Natural killer cell (primary cell): ENCODE results near the gene GJB2. TPM values are rescaled to one million over a fixed set of nuclear protein-coding genes. Genes with fewer than 3 reads are reported as not detected.

Source experiments
- ATAC-seq, 3 donors: fragments of 150-1000 bp in 2 of 3; fragments of 200-7000 bp in 1 of 3; cut with Tn5 transposase; 1 replicate in 1 of 3; 2 replicates in 2 of 3; pipeline ENCODE4 v1.10.0; 2021; ENCODE audit warnings: mild to moderate bottlenecking in 2 of 3, moderate library complexity in 2 of 3
- DNase-seq, 2 donors: peaks; one replicate each; pipeline versions ENCODE4 v3.0.0 to v3.0.0-alpha.2; 2013 to 2021; ENCODE audit warnings: mixed read lengths in 1 of 2
- H3K27ac ChIP-seq: one replicate; pipeline ENCODE4 v1.5.1; 2013; ENCODE audit warnings: mild to moderate bottlenecking, low read length
- H3K27me3 ChIP-seq: one replicate; pipeline ENCODE4 v1.6.1; 2013; ENCODE audit warnings: low read length; ENCODE audit not compliant: control insufficient read depth, insufficient read depth
- H3K36me3 ChIP-seq: one replicate; pipeline ENCODE4 v1.6.1; 2013; ENCODE audit warnings: low read length; ENCODE audit not compliant: control insufficient read depth, insufficient read depth
- H3K4me1 ChIP-seq: one replicate; pipeline ENCODE4 v1.6.1; 2013; ENCODE audit warnings: low read length; ENCODE audit not compliant: control insufficient read depth, insufficient read depth
- H3K4me3 ChIP-seq: one replicate; pipeline ENCODE4 v1.5.1; 2013; ENCODE audit warnings: low read length
- H3K9me3 ChIP-seq: one replicate; pipeline ENCODE4 v1.6.1; 2013; ENCODE audit warnings: low read length; ENCODE audit not compliant: control insufficient read depth, insufficient read depth
- H3K27ac Mint-ChIP-seq, 2 donors: one replicate each; pipeline ENCODE4 v1.8.0; 2022; ENCODE audit warnings: mild to moderate bottlenecking in 2 of 2, mixed read lengths in 2 of 2, moderate library complexity in 1 of 2
- H3K27me3 Mint-ChIP-seq, 2 donors: one replicate each; pipeline ENCODE4 v1.8.0; 2022; ENCODE audit warnings: low read depth in 2 of 2, mixed read lengths in 2 of 2
- H3K36me3 Mint-ChIP-seq: one replicate; pipeline ENCODE4 v1.8.0; 2022; ENCODE audit warnings: mixed read lengths
- H3K4me1 Mint-ChIP-seq, 2 donors: one replicate each; pipeline ENCODE4 v1.8.0; 2022; ENCODE audit warnings: mixed read lengths in 2 of 2
- H3K4me3 Mint-ChIP-seq: one replicate; pipeline ENCODE4 v1.8.0; 2022; ENCODE audit warnings: mild to moderate bottlenecking, moderate library complexity, mixed read lengths
- H3K9me3 Mint-ChIP-seq, 2 donors: one replicate each; pipeline ENCODE4 v1.8.0; 2022; ENCODE audit warnings: mixed read lengths in 2 of 2
- WGBS: methylation state at CpG from one replicate; pipeline ENCODE4 v1.1.7; 2013; ENCODE audit warnings: missing lambda C conversion rate; ENCODE audit not compliant: insufficient coverage; 5-methylcytosine and 5-hydroxymethylcytosine counted together
- intact Hi-C: fragments of 100-400 bp; cut with micrococcal nuclease; formaldehyde crosslinking; loops from one replicate; pipeline ENCODE4 v1.14.2; 2022
- total RNA-seq, 4 donors: library from RNA; stranded (reverse); fragments of 120-200 nt in 1 of 4; gene quantifications; one replicate each; pipeline versions ENCODE4 v1.2.3 to v1.2.4, GENCODE V29; 2013 to 2022
- TF ChIP-seq, protein P1 (sequence below): fragments of 200-600 bp; IDR thresholded peaks from one replicate; pipeline ENCODE4 v1.8.0; 2022; ENCODE audit warnings: antibody characterized with exemption

The GJB2 gene
- total RNA-seq, 3 donors from 2014 or later (not counting 1 experiment from before 2014, with no cell fraction given), result 0.40 TPM; not detected in 2

- H3K9me3 Mint-ChIP-seq, result no peaks in the 10 kb centered on the region
- peaks cover 6 to 10% of the 10 kb centered on the region in 2 donors for H3K4me1 Mint-ChIP-seq
- ATAC-seq (no peak), DNase-seq (no peak)
- TF ChIP-seq, protein P1, sequence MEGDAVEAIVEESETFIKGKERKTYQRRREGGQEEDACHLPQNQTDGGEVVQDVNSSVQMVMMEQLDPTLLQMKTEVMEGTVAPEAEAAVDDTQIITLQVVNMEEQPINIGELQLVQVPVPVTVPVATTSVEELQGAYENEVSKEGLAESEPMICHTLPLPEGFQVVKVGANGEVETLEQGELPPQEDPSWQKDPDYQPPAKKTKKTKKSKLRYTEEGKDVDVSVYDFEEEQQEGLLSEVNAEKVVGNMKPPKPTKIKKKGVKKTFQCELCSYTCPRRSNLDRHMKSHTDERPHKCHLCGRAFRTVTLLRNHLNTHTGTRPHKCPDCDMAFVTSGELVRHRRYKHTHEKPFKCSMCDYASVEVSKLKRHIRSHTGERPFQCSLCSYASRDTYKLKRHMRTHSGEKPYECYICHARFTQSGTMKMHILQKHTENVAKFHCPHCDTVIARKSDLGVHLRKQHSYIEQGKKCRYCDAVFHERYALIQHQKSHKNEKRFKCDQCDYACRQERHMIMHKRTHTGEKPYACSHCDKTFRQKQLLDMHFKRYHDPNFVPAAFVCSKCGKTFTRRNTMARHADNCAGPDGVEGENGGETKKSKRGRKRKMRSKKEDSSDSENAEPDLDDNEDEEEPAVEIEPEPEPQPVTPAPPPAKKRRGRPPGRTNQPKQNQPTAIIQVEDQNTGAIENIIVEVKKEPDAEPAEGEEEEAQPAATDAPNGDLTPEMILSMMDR, result no peak
- Histone ChIP-seq H3K36me3 (no peaks in the 10 kb centered on the region), H3K27ac (no peak overlapping the region), H3K27me3 (peaks cover 28% of the 10 kb centered on the region), H3K4me3 (no peak overlapping the region), H3K9me3 (no peaks in the 10 kb centered on the region), H3K4me1 (peaks cover 8% of the 10 kb centered on the region)
- intact Hi-C loops, result loop anchor here (2.0 to 5.0 kb wide), 2 partner anchors 289 to 726 kb away; no protein-coding TSS in a partner anchor
- H3K27me3 Mint-ChIP-seq, result peaks cover 46 to 58% of the 10 kb centered on the region in 2 donors
- H3K4me3 Mint-ChIP-seq, result no peak overlapping the region
- H3K36me3 Mint-ChIP-seq, result no peaks in the 10 kb centered on the region
- H3K27ac Mint-ChIP-seq, result no peak overlapping the region
- no CpG with 5 or more reads among the region's 1 CpG for WGBS
Observed at GRCh38 chr13:20198781-20199180, 6.0 kb upstream of the GJB2 start.

DNA sequence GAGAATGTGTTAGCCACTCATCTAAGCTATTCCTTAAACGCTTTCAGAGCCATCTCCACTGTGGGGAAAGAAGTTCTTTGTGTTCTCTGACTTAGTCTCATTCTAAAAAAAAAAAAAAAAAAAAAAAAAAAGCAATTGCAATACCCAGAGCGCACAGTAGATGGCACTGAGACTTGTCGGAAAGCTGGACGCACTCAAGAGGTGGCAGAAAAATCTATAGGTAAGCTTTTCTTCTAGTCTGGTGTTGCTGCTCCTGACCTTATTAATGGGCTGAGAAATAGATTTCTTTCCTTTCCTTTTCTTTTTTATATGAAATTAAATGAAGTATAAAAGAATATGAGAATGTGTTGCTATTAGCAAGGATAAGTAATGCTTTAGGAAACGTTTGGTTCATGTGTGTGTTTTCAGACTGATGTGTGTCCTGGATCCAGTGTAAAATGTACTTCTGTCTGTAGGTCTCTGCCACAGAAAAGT is 4.7 kb upstream of the GJB2 start:
- ATAC-seq (peak; percentile 70 to 81 (median 77)), DNase-seq (peak in 1 of 2 donors; percentile 75)
- H3K27me3 Mint-ChIP-seq, result peaks cover 53 to 61% of the 10 kb centered on the region in 2 donors
- Histone ChIP-seq H3K27ac (no peak overlapping the region), H3K4me1 (peaks cover 17% of the 10 kb centered on the region), H3K9me3 (no peaks in the 10 kb centered on the region), H3K4me3 (no peak overlapping the region), H3K27me3 (peaks cover 36% of the 10 kb centered on the region), H3K36me3 (no peaks in the 10 kb centered on the region)
- no peaks in the 10 kb centered on the region for H3K36me3 Mint-ChIP-seq
- intact Hi-C loops, result loop anchor here (5.0 kb wide), 1 partner anchor 290 kb away; no protein-coding TSS in a partner anchor
- TF ChIP-seq, protein P1, result peak; percentile 86
- WGBS, result 21% methylated on average over 4 of the region's 5 CpGs
- no peak overlapping the region for H3K27ac Mint-ChIP-seq
- no peaks in the 10 kb centered on the region for H3K9me3 Mint-ChIP-seq
- no peak overlapping the region for H3K4me3 Mint-ChIP-seq
- peaks cover 14 to 18% of the 10 kb centered on the region in 2 donors for H3K4me1 Mint-ChIP-seq

DNA sequence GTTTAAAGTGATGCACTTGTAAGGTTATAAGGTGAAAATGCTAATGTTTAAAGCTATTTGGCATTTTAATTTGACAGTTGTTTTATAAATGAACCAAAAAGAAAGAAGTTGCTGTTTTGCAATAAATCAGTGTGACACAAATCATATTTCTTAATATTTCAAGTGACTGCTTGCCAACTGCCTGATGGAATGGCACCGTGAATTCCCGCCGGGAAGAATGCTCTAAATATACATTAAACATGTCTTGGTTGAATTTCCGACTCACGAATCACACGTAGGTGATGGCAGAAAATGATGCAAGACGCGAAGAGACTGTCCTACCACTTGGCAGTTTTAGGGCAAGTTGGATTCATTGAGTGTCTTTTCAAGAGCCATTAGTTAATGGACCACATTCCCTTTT is 3.1 kb upstream of the GJB2 start:
- ATAC-seq, result no peak
- intact Hi-C loops, result loop anchor here (5.0 kb wide), 1 partner anchor 292 kb away; no protein-coding TSS in a partner anchor
- Histone ChIP-seq H3K4me3 (no peak overlapping the region), H3K27ac (no peak overlapping the region), H3K36me3 (no peaks in the 10 kb centered on the region), H3K4me1 (peaks cover 24% of the 10 kb centered on the region), H3K27me3 (peaks cover 48% of the 10 kb centered on the region), H3K9me3 (no peaks in the 10 kb centered on the region)
- Mint-ChIP-seq H3K36me3 (no peaks in the 10 kb centered on the region), H3K4me1 (peaks cover 14 to 18% of the 10 kb centered on the region in 2 donors), H3K4me3 (no peak overlapping the region), H3K27ac (no peak overlapping the region), H3K9me3 (no peaks in the 10 kb centered on the region), H3K27me3 (peaks cover 64 to 72% of the 10 kb centered on the region in 2 donors)
- WGBS, result 87% methylated on average over 8 of the region's 8 CpGs
- no peak for DNase-seq
- TF ChIP-seq, protein P1, result no peak
